Tibial nerve (tissue), 4 donors: Measurements from ENCODE around the gene ABCG1. TPM values are rescaled to one million over a fixed set of nuclear protein-coding genes. Genes with fewer than 3 reads are reported as not detected.
A peak's percentile ranks its signal among the peaks of the same experiment; 100 is the strongest.

ENCODE experiments used
- DNase-seq, 2 donors: peaks; one replicate each; pipeline ENCODE4 v3.0.0-alpha.2; 2019; ENCODE audit warnings: low spot score in 2 of 2
- H3K27ac ChIP-seq, 4 donors: fragments of 200-600 bp; sonication (generic) in 3 of 4; one replicate each; pipeline ENCODE4 v1.5.1; 2017 to 2019; ENCODE audit warnings: mild to moderate bottlenecking in 1 of 4
- H3K27me3 ChIP-seq, 2 donors: fragments of 200-600 bp; sonication (generic) in 1 of 2; one replicate each; pipeline versions ENCODE4 v1.5.1 to v1.6.0; 2017 to 2019
- H3K36me3 ChIP-seq, 3 donors: fragments of 200-600 bp; sonication (generic); one replicate each; pipeline ENCODE4 v1.5.1; 2018 to 2019
- H3K4me1 ChIP-seq, 4 donors: fragments of 200-600 bp; sonication (generic) in 3 of 4; one replicate each; pipeline ENCODE4 v1.5.1; 2017 to 2019
- H3K4me3 ChIP-seq, 4 donors: fragments of 200-600 bp; sonication (generic) in 3 of 4; one replicate each; pipeline ENCODE4 v1.5.1; 2017 to 2019; ENCODE audit warnings: mild to moderate bottlenecking in 1 of 4, moderate library complexity in 1 of 4
- H3K9me3 ChIP-seq, 4 donors: fragments of 200-600 bp; sonication (generic) in 3 of 4; one replicate each; pipeline ENCODE4 v1.5.1; 2017 to 2019
- EP300 ChIP-seq, 2 donors: sonication (generic); formaldehyde crosslinking; IDR thresholded peaks; one replicate each; pipeline ENCODE4 v1.6.1; 2017; ENCODE audit warnings: antibody characterized with exemption in 2 of 2, mild to moderate bottlenecking in 1 of 2
- POLR2A ChIP-seq, 2 donors: fragments of 450-650 bp; IDR thresholded peaks; one replicate each; pipeline ENCODE4 v1.6.1; 2017; ENCODE audit warnings: antibody characterized with exemption in 2 of 2, mild to moderate bottlenecking in 2 of 2, moderate library complexity in 2 of 2
- WGBS, 2 donors: methylation state at CpG; one replicate each; pipeline ENCODE4 v1.1.5; 2018; 5-methylcytosine and 5-hydroxymethylcytosine counted together
- total RNA-seq, 4 donors: library from RNA; depleted of rRNA; stranded (reverse); fragments of >200 nt; gene quantifications; one replicate each; pipeline ENCODE4 v1.1.0, GENCODE V29; 2016
- TF ChIP-seq, protein P1 (sequence below), 5 experiments: fragments of 200-600 bp in 3 of 5; fragments of 450-650 bp in 2 of 5; sonication (generic) in 3 of 5; IDR thresholded peaks; one replicate each; pipeline ENCODE4 v1.5.1; 2016 to 2019; ENCODE audit warnings: antibody characterized with exemption in 5 of 5, mild to moderate bottlenecking in 3 of 5, moderate library complexity in 2 of 5

ABCG1 gene
- total RNA-seq, 4 donors from 2014 or later: 10.5 to 32.8 (median 18.6) TPM

DNA sequence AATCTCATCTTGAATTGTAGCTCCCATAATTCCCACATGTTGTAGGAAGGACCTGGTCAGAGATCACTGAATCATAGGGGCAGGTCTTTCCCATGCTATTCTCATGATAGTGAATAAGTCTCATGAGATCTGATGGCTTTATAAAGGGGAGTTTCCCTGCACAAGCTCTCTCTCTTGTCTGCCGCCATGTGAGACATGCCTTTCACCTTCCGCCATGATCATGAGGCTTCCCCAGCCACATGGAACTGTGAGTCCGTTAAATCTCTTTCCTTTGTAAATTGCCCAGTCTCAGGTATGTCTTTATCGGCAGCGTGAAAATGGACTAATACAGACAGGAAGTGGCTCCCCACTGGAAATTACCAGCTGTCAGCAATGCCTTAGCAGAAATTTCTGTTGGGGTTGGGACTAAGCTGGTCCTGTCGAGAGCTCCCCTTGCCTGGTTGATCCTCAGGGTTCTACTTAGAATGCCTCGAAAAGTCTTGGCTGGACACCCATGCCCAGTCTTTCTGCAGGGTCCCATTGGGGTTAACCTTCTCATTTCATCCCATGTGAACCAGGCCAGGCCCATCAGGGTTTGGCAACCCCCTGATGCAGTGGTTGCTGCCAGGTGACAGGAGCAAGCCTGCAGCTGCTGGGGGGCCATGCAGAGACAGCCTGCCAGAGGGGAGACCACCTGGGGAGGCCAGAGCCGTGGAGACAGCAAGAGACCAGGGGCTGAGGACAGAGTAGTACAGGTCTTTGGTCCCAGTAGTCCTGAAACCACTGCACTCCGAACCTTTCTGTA lies 2.8 kb upstream of the ABCG1 start:
- Histone ChIP-seq H3K27me3 (peaks cover 0 to 25% of the 10 kb centered on the region in 2 donors), H3K4me1 (peaks cover 0 to 26% (median 9%) of the 10 kb centered on the region in 4 donors), H3K36me3 (no peaks in the 10 kb centered on the region), H3K27ac (no peak overlapping the region), H3K9me3 (no peaks in the 10 kb centered on the region), H3K4me3 (no peak overlapping the region)
- no peak for TF ChIP-seq EP300 (IDR thresholded peaks at IDR 0.05)
- no peak for TF ChIP-seq POLR2A (IDR thresholded peaks at IDR 0.05)
- TF ChIP-seq, protein P1, sequence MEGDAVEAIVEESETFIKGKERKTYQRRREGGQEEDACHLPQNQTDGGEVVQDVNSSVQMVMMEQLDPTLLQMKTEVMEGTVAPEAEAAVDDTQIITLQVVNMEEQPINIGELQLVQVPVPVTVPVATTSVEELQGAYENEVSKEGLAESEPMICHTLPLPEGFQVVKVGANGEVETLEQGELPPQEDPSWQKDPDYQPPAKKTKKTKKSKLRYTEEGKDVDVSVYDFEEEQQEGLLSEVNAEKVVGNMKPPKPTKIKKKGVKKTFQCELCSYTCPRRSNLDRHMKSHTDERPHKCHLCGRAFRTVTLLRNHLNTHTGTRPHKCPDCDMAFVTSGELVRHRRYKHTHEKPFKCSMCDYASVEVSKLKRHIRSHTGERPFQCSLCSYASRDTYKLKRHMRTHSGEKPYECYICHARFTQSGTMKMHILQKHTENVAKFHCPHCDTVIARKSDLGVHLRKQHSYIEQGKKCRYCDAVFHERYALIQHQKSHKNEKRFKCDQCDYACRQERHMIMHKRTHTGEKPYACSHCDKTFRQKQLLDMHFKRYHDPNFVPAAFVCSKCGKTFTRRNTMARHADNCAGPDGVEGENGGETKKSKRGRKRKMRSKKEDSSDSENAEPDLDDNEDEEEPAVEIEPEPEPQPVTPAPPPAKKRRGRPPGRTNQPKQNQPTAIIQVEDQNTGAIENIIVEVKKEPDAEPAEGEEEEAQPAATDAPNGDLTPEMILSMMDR (IDR thresholded peaks at IDR 0.05): no peak
- WGBS, 2 donors: 92% methylated on average over 8 to 9 of the region's 9 CpGs
- DNase-seq: no peak

DNA sequence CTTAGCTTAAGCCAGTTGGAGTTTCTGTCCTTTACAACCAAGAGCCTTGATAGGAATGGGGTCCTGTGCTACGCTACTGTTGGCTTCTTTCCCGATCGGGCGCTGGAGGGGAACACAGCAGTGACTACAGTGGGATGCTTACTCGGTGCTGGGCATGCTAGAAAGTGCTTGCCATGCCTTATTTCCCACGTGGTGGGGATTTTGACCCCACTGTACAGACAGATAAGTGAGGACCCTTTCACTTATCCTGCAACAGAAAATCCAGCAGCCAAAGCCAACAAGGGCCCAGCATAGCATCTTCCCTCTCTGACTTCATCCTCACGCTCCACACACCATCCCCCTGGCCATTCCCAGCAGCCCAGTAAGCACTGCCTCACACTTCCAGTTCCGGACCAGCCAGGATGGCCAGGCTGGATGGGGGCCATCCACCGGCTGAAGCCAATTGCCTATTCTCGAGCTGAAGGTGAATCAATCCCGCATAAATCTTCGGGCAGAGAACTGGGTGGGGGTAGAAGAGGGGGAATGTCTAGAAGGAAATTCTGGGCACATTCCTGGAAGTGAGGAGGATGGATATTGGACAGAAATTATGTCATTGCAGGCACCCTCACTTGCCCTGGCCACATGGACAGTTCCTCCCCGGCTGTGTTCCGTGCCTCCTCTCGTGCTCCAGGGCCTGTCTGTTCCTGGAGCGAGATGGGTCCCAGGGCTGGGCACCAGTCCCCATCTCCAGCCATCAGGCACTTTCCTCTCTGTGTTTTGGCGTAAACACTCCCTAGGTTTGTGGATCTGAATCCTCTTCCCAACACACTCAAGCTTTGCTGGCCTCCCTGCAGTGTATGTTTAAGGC lies 2.0 kb upstream of the ABCG1 start:
- 87 to 94% methylated on average over 17 of the region's 17 CpGs for WGBS, 2 donors
- Histone ChIP-seq H3K27me3 (peaks cover 0 to 28% of the 10 kb centered on the region in 2 donors), H3K27ac (no peak overlapping the region), H3K4me3 (no peak overlapping the region), H3K9me3 (no peaks in the 10 kb centered on the region), H3K36me3 (no peaks in the 10 kb centered on the region), H3K4me1 (peaks cover 0 to 34% (median 11%) of the 10 kb centered on the region in 4 donors)
- no peak for DNase-seq
- TF ChIP-seq, protein P1 (IDR thresholded peaks at IDR 0.05): no peak
- TF ChIP-seq POLR2A (IDR thresholded peaks at IDR 0.05) (no peak), EP300 (IDR thresholded peaks at IDR 0.05) (no peak)

DNA sequence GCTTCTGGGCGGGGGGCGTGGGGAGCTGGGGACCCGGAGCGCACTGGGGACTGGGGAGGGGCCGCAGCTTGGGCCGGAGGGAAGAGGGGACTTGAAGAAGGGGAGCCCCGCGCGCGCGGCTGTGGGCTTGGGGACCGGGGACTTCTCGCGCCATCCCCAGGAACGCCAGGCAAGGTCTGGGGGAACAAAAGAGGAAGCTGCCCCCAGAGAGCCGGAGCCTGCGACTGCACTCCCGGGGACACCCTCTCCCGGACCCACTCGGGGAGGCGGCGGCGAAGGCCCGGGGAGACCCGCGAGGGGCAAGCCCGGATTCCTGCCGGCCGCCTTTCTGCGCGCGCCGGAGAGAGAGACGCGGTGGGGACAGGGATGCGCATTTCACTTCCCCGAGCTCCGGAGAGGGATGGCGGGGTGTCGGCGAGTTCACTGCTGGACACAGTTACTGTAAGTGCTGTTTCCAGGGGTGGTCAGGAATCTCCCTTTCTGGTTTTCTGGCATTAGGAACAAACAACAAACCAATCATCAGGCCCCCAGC lies 732 bp downstream of the ABCG1 start:
- Histone ChIP-seq H3K4me1 (peaks cover 0 to 43% (median 11%) of the 10 kb centered on the region in 4 donors), H3K36me3 (no peaks in the 10 kb centered on the region), H3K27ac (peak overlapping the region; percentile 18 to 87 (median 68)), H3K9me3 (no peaks in the 10 kb centered on the region), H3K4me3 (peak overlapping the region; percentile 36 to 73 (median 62)), H3K27me3 (peaks cover 0 to 28% of the 10 kb centered on the region in 2 donors)
- DNase-seq: no peak
- WGBS, 2 donors: 1% methylated on average over 17 to 23 of the region's 41 CpGs
- TF ChIP-seq POLR2A (IDR thresholded peaks at IDR 0.05) (no peak), EP300 (IDR thresholded peaks at IDR 0.05) (no peak)
- TF ChIP-seq, protein P1 (IDR thresholded peaks at IDR 0.05): no peak

DNA sequence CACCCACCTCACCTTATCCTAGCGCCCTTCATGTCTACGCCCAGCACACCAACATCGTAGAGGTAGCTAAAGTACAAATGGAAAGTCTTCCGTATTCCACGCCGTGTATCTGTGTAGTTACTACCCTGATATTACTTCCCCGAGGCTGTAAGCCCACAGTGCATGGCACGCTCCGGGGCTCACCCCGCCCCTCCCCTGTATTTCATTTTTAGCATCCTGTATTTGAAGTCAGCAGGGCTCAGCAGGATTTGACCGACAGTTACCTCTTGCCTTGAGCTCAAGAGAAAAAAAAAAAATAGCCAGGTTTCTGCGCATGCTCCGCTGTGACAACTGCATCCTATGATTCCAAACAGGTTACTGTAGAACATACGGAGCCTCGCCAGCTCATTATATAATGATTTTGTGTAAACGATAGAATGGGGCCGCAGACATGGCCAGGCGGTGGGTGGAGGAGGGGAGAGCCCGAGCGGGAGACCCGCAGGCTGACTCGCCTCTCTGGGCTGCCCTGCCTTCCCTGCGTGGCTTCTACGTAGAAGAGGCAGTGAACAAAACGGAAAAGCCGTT lies 1.3 kb downstream of the ABCG1 start:
- 11% methylated on average over 26 of the region's 26 CpGs for WGBS, 2 donors
- Histone ChIP-seq H3K4me1 (peaks cover 0 to 43% (median 11%) of the 10 kb centered on the region in 4 donors), H3K27me3 (peaks cover 0 to 28% of the 10 kb centered on the region in 2 donors), H3K36me3 (no peaks in the 10 kb centered on the region), H3K4me3 (peak overlapping the region; percentile 36 to 73 (median 62)), H3K27ac (peak overlapping the region; percentile 18 to 87 (median 68)), H3K9me3 (no peaks in the 10 kb centered on the region)
- DNase-seq: peak in 1 of 2 donors; percentile 59
- TF ChIP-seq POLR2A (IDR thresholded peaks at IDR 0.05): peak in 1 of 2 donors; percentile 22
- TF ChIP-seq, protein P1 (IDR thresholded peaks at IDR 0.05): no peak
- peak in 1 of 2 donors; percentile 67 for TF ChIP-seq EP300 (IDR thresholded peaks at IDR 0.05)
